Activated CD4-positive, CD25-positive, alpha-beta regulatory T cell treated with anti-CD3 and anti-CD28 coated beads, Interleukin-2, amount 50 U/mL, for 72 hours (primary cell): ENCODE data around the gene LOX.

Experiments used
- DNase-seq: peaks from one replicate; pipeline ENCODE4 v3.0.0; 2021

The LOX gene, protein sequence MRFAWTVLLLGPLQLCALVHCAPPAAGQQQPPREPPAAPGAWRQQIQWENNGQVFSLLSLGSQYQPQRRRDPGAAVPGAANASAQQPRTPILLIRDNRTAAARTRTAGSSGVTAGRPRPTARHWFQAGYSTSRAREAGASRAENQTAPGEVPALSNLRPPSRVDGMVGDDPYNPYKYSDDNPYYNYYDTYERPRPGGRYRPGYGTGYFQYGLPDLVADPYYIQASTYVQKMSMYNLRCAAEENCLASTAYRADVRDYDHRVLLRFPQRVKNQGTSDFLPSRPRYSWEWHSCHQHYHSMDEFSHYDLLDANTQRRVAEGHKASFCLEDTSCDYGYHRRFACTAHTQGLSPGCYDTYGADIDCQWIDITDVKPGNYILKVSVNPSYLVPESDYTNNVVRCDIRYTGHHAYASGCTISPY

GRCh38 chr5:122078116-122079110, at the start of gene LOX:
Gene LOX (minus strand): TSS chr5:122078259. CDS start chr5:122077985, 274 bp downstream.
- DNase-seq, result no peak

DNA sequence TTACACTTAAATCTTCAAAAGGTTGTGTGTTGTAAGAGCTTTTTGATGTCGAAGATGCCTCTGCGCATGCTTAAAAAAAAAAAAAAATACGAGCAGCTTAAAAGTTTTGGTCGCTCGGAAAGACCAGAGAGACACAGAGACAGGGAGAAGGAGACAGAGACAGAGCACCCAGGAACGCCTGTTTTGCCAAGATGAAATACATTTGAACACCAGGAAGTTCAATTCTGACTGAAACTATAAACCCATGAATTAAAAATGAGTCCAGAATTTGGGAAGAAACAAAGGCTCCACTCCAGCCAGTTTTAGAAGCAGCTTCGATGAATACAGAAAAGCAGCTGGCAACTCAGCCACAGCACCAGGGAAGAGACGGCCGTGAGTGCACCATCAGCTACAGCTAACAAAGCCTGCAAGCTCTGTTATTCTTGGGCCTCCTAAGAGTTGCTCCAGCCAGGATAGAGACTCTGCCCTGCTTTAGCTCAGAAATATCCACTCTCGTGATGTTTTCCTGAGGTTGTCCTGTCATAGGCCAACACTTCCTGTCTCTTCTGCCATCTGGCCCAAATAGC, 48.8 kb upstream of the LOX start:
- no peak for DNase-seq

DNA sequence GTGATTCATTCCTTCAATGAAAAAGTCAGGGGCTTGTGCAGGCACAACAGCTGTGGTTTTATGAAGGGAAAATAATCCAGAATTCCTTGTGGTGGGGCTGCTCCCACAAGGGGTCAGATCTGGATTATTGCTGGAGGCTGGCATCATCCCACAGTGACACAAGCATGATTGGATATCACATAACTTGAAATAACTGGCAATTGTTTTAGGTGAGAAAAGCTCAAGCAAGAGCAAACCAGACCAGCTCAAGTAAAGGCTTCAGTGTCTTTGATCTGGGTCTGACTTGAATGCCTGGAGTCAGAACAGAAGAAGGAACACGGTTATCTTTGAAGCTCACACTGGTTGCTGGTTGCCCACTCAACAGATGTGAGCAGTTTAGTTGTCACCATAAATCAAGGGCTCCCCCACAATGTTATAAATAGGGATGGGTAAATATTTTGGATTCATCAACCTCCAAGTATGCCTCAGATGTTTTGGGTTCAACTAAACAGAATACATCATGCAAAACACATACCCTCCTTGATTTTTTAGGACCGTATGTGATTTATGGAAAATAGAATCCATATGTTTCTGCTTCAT, 48.2 kb upstream of the LOX start:
- no peak for DNase-seq

DNA sequence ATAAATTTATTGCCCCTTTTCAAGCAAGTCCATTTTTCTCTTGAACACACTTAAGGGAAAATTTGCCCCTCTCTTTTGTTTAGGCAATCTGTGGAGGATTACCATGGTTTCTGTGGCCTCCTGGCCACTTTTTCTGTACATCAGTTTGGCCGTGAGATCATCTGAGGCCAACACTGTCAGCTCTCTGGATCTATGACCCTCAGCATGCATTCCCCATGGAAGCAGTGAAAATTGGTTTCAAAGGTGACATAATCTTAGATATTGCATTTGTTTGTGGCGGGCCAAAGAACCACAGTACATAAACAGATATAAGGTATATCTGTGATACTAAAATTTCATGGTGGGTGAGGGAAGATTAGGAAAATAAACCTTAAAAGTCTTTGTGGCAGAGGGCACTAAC, 46.7 kb upstream of the LOX start:
- DNase-seq, result no peak

- DNase-seq, result no peak
These were observed 43.7 kb upstream of the LOX start for GRCh38 chr5:122121479-122122465.

DNA sequence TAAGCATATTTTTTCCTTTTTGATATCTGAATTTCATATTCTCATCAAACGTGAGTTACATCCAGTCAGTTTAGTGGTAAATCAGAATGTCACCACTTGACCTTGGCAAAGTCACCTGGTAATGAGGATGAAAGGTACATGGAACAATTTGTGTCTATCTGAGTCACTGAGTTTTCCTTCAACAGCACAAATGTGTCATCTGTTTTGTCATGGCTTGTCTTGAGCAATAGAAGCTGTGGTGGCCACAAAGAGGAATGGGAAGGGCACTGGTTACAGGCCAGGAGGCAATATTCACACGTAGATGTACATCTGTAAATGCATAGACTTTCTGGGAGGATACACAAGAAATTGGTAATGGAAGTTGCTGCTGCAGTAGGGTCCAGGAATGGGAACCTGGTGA, 42.9 kb upstream of the LOX start:
- DNase-seq, result no peak

GRCh38 chr5:122120493-122120892, 42.4 kb upstream of the LOX start:
- DNase-seq, result no peak

- DNase-seq, result no peak
These were observed 41.1 kb upstream of the LOX start for GRCh38 chr5:122119205-122119604.

DNA sequence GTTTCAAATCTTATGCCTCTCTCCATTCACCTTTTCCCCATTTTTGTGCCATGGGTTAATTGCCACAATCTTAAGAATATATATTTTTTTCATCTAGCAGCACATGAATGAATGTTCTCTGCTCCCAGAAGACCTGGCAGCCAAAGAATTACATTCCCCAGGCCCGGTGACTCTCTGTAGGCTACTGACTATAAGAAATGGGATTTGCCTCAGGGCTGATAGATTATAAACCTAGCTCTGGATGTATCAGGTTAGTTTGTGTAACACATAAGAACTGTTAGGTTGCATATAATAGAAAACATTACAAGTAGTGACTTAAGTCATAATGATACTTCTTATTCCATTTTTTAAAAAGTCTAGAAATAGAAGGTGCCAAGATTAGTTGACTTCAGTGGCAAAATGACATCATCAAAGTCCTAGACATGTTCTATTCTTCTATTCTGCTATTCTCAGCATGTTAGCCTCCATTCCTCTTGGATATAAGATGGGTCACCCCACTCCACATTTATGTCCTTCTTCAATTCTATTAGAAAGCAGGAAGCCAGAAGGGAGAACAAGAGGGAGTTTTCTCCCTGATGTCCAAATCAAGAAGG, 40.4 kb upstream of the LOX start:
- no peak for DNase-seq

DNA sequence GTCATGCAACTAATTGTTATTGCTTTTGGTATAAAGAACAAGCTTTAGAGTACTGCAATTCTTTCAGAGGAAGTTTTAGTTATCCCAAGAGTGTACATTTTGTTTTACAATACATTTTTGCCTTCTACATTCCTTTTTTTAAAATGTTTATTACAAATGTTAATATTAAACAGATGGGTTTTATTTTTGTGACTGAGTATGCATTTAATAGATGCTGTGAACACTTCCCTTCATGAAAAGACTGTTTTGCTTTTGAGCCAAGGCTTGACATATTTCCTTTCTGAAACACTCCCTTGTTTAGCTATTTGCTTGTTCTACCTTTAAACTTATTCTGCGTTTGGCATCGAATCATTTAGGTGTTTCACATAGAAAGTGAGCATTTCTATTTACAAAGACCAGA, 36.4 kb upstream of the LOX start:
- DNase-seq, result no peak

DNA sequence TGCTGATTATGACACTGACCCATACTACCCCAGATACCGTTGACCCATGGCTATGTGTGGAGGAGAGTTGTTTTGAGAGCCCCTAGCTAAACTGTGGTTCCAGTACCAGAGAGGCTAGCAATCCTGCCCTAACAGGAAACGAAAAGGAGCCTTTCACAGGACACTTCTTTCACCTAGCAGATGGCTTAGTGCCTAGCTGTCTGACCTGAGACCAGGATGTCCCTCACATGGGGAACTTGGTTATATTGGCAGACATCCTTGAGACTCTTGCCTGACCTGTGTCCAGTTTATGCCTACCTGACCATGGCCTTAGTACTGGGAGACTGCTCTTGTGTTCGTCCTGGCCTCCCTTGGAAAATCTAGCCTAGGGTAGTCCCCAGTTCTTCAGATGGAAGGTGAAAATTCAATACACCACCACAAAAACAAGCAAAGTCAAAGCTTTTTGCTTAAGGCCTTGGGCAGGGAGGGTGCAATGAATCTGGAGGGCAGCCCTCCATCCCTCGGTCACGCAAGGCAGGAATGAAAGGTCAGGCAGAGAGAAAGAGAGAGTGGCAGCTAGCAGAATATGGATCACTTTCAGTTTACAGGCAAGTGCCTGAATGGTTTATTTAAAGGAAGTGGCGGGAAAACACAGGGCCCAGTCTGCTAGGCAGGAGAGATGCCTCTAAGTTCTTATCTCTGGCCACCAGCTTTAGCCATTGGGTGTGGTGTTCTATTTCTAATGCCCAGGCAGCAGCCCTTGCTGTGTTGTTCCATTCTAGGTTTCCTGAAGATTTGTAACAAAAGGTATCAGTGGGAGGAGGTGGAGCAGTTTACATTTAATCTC, 34.9 kb upstream of the LOX start:
- no peak for DNase-seq

GRCh38 chr5:122112063-122112462, 34.0 kb upstream of the LOX start:
- DNase-seq, result no peak

- no peak for DNase-seq
These were observed 33.4 kb upstream of the LOX start for GRCh38 chr5:122111460-122111859.

- DNase-seq, result no peak
These were observed 32.9 kb upstream of the LOX start for GRCh38 chr5:122110987-122111386.

DNA sequence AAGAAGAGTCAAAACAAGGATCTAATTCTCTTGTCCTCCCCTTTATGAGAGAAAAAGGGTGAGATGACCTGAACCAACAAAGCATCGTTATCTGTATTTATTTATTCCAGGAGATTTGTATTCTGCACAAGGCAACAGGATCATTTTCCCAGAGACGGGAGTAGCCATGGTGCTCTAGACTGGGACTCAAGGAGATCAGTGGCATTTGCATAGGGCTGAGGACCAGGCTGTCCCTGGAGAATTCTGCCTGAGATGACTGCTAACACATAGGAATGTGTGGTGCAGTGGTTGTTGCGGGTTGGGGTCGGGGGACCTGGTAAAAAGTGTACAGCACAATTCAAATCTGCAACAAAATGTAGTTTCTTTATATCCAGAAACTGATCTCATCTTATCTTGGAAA, 29.0 kb upstream of the LOX start:
- DNase-seq, result no peak

- DNase-seq, result no peak
These were observed 27.9 kb upstream of the LOX start for GRCh38 chr5:122105909-122106308.

GRCh38 chr5:122102825-122103224, 24.8 kb upstream of the LOX start:
- DNase-seq, result no peak

DNA sequence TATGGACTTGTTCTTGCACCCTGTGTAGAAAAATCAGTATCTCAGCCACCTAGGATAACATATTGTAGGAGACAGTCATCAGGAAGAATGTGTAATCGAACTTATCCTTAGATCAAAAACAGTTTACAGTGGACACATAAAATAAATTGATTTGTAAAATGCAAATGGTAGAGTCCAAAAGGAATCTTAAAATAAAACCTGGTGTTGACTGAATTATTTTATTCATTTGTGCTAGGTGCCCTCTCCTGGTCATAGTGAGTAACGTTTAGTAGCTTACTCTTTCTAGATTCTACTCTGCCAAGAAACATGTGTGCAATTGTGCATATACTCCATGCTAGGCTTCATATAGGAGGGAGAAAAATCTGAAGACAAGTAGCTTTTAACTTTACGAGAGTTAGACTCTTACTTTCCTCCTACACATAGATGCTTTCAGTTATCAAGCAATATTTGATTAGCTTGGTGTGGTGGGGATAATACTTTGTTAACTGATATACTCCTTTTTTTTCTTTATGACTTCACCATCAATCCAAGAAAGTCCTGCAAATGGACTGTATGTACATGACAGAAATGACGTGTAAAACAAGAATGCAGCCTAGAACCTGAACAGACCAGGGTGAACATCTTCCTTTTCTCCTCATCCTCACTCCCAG, 23.7 kb upstream of the LOX start:
- DNase-seq, result no peak

DNA sequence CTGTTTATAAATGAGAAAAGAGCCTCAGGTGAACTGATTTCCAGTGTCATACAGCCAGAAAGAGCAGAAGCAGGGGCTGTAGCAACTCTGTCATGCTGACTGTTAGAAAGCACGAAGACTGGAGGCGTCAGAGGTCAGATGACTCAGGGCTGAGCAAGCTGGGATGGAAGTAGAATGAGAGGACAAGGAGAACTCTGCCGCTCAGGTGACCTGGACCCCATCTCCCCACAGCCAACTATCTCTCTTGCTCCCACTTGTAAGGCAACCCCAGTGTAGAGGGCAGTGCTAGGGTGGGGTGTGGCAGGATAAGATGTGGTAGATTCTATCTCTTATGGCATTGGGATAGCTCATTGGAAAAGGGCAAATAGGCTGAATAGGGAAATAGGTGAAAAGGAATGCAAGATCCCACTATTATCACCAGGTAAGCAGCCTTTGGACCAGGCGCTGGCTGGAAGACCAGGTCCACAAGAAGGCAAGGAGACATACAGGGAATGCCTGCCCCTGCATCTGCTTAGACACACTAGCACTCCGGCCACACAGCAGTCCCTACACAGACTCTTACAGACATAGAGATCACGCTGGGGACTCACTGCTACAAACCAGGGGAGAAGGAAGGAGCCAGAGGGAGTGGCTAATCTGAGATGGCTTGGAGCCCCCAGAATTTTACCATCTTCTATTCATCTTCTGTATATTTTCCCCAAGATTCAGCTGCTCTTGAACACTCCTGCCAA, 21.2 kb upstream of the LOX start:
- DNase-seq, result no peak
